SK-N-SH (cell line): ENCODE results near the gene ACTRT3. TPM values are rescaled to one million over a fixed set of nuclear protein-coding genes. Genes with fewer than 3 reads are reported as not detected.

Experiments
- CTCF ChIA-PET: fragments of 300-600, 350-600 bp; formaldehyde crosslinking; extraction: SDS; loops from one replicate; lab custom pipeline; 2021; lab: Yijun Ruan, JAX
- POLR2A ChIA-PET: fragments of 350-600 bp; sonication (Branson Sonifier 250); formaldehyde crosslinking; extraction: SDS; loops from one replicate; lab custom pipeline; 2020; ENCODE audit warnings: antibody characterized with exemption, inconsistent platforms; lab: Yijun Ruan, JAX
- DNase-seq: peaks from one replicate; pipeline ENCODE4 v3.0.0; 2012
- H2AFZ ChIP-seq: fragments of 200-600 bp; sonication (generic); 2 replicates; pipeline ENCODE4 v1.8.1; 2016; ENCODE audit warnings: antibody characterized with exemption, mild to moderate bottlenecking, low read depth
- H3F3A ChIP-seq: fragments of 200-600 bp; sonication (generic); replicated peaks from 2 replicates; pipeline ENCODE3; 2016; ENCODE audit warnings: antibody characterized with exemption, mild to moderate bottlenecking; ENCODE audit not compliant: insufficient read depth
- H3K27ac ChIP-seq, 2 experiments: fragments of 200-500 bp in 1 of 2; fragments of 200-600 bp in 1 of 2; sonication (Bioruptor generic) in 1 of 2; sonication (generic), shearing (Covaris generic) in 1 of 2; 2 replicates each; pipeline versions ENCODE4 v1.5.1 to v1.6.1; 2014 to 2016; ENCODE audit warnings: low read depth in 2 of 2, inconsistent platforms in 1 of 2, low read length in 1 of 2, mild to moderate bottlenecking in 1 of 2, mixed read lengths in 1 of 2
- H3K27me3 ChIP-seq: fragments of 200-600 bp; sonication (generic), shearing (Covaris generic); 2 replicates; pipeline ENCODE4 v1.6.1; 2016; ENCODE audit warnings: mixed run types; ENCODE audit not compliant: insufficient read depth
- H3K36me3 ChIP-seq, 2 experiments: fragments of 200-500 bp in 1 of 2; fragments of 200-600 bp in 1 of 2; sonication (Bioruptor generic) in 1 of 2; sonication (generic) in 1 of 2; replicated peaks in 1 of 2; 2 replicates each; pipeline versions ENCODE3 to v1.5.1; 2014 to 2016; ENCODE audit warnings: low read length in 1 of 2, mild to moderate bottlenecking in 1 of 2; ENCODE audit not compliant: insufficient read depth in 2 of 2, control insufficient read depth in 1 of 2
- H3K4me1 ChIP-seq, 2 experiments: fragments of 200-500 bp in 1 of 2; fragments of 200-600 bp in 1 of 2; sonication (Bioruptor generic) in 1 of 2; sonication (generic), shearing (Covaris generic) in 1 of 2; 2 replicates each; pipeline versions ENCODE4 v1.5.1 to v1.6.1; 2014 to 2016; ENCODE audit warnings: low read depth in 1 of 2, low read length in 1 of 2, mixed run types in 1 of 2; ENCODE audit not compliant: insufficient read depth in 2 of 2, control insufficient read depth in 1 of 2
- H3K4me2 ChIP-seq: fragments of 200-600 bp; sonication (generic), shearing (Covaris generic); 2 replicates; pipeline ENCODE4 v1.6.1; 2017; ENCODE audit warnings: mixed run types
- H3K4me3 ChIP-seq, 2 experiments: fragments of 200-500 bp in 1 of 2; fragments of 200-600 bp in 1 of 2; sonication (Bioruptor generic) in 1 of 2; sonication (generic), shearing (Covaris generic) in 1 of 2; 2 replicates each; pipeline versions ENCODE4 v1.5.1 to v1.8.1; 2014 to 2016; ENCODE audit warnings: low read depth in 2 of 2, inconsistent platforms in 1 of 2, low read length in 1 of 2, mild to moderate bottlenecking in 1 of 2, mixed read lengths in 1 of 2, moderate library complexity in 1 of 2
- H3K79me2 ChIP-seq: fragments of 200-600 bp; sonication (generic); 2 replicates; pipeline ENCODE4 v1.8.1; 2017; ENCODE audit warnings: mild to moderate bottlenecking; ENCODE audit not compliant: insufficient read depth
- H3K9ac ChIP-seq: fragments of 200-600 bp; sonication (generic); 2 replicates; pipeline ENCODE4 v1.6.1; 2017; ENCODE audit warnings: mixed run types
- H3K9me2 ChIP-seq: fragments of 200-600 bp; sonication (generic); 2 replicates; pipeline ENCODE4 v1.6.1; 2017; ENCODE audit warnings: mixed run types
- H3K9me3 ChIP-seq: fragments of 200-600 bp; sonication (generic); 2 replicates; pipeline ENCODE4 v1.6.1; 2017; ENCODE audit warnings: mixed run types, mild to moderate bottlenecking, moderate library complexity
- H4K20me1 ChIP-seq: fragments of 200-600 bp; sonication (generic); 2 replicates; pipeline ENCODE4 v1.6.1; 2017; ENCODE audit warnings: mild to moderate bottlenecking, mixed run types; ENCODE audit not compliant: insufficient read depth
- CHD2 ChIP-seq: fragments of 150-350 bp; IDR thresholded peaks from 2 replicates; pipeline ENCODE4 v1.6.1; 2018; ENCODE audit warnings: low read length; ENCODE audit not compliant: partially characterized antibody
- CTCF ChIP-seq: fragments of 200-600 bp; sonication (generic); IDR thresholded peaks from 2 replicates; pipeline ENCODE4 v1.6.1; 2017; ENCODE audit warnings: antibody characterized with exemption, mild to moderate bottlenecking, moderate library complexity
- ELF1 ChIP-seq: IDR thresholded peaks from 2 replicates; pipeline ENCODE4 v1.4.0; 2012
- GABPA ChIP-seq: IDR thresholded peaks from 2 replicates; pipeline ENCODE4 v1.4.0; 2012; ENCODE audit warnings: low read depth, mild to moderate bottlenecking
- MXI1 ChIP-seq: IDR thresholded peaks from 2 replicates; pipeline ENCODE4 v1.6.1; 2012; ENCODE audit warnings: mild to moderate bottlenecking, low read depth, low read length, improper control_type of control experiment
- NFIC ChIP-seq: IDR thresholded peaks from 2 replicates; pipeline ENCODE4 v1.4.0; 2012; ENCODE audit warnings: borderline replicate concordance
- POLR2AphosphoS5 ChIP-seq: IDR thresholded peaks from 2 replicates; pipeline ENCODE4 v1.6.1; 2012; ENCODE audit warnings: low read depth, low read length
- SIN3A ChIP-seq: IDR thresholded peaks from 2 replicates; pipeline ENCODE4 v1.6.1; 2012; ENCODE audit warnings: low read depth, mild to moderate bottlenecking, low read length, moderate library complexity, borderline replicate concordance
- TAF1 ChIP-seq: IDR thresholded peaks from 2 replicates; pipeline ENCODE4 v1.6.1; 2012; ENCODE audit warnings: low read depth, mild to moderate bottlenecking, low read length, moderate library complexity, borderline replicate concordance
- YY1 ChIP-seq: IDR thresholded peaks from 2 replicates; pipeline ENCODE4 v1.4.0; 2012; ENCODE audit warnings: low read depth, mild to moderate bottlenecking
- ZBTB33 ChIP-seq: IDR thresholded peaks from 2 replicates; pipeline ENCODE4 v1.4.0; 2012; ENCODE audit warnings: low read depth, borderline replicate concordance
- WGBS: methylation state at CpG from one replicate; pipeline ENCODE4 v1.1.6; 2017; ENCODE audit warnings: low lambda C conversion rate; 5-methylcytosine and 5-hydroxymethylcytosine counted together
- polyA plus RNA-seq, 3 experiments: library from polyadenylated mRNA; depleted of rRNA; stranded (reverse); fragments of >200 nt; gene quantifications; 2 replicates each; pipeline ENCODE4 v1.2.3, GENCODE V29; 2012
- TF ChIP-seq, protein P1 (sequence below): IDR thresholded peaks from 2 replicates; pipeline ENCODE4 v1.4.0; 2012; ENCODE audit warnings: low read depth

ACTRT3 gene
- polyA plus RNA-seq, 1 of the 3 experiments (the other 2 are of a cell fraction) = 1.2 TPM

DNA sequence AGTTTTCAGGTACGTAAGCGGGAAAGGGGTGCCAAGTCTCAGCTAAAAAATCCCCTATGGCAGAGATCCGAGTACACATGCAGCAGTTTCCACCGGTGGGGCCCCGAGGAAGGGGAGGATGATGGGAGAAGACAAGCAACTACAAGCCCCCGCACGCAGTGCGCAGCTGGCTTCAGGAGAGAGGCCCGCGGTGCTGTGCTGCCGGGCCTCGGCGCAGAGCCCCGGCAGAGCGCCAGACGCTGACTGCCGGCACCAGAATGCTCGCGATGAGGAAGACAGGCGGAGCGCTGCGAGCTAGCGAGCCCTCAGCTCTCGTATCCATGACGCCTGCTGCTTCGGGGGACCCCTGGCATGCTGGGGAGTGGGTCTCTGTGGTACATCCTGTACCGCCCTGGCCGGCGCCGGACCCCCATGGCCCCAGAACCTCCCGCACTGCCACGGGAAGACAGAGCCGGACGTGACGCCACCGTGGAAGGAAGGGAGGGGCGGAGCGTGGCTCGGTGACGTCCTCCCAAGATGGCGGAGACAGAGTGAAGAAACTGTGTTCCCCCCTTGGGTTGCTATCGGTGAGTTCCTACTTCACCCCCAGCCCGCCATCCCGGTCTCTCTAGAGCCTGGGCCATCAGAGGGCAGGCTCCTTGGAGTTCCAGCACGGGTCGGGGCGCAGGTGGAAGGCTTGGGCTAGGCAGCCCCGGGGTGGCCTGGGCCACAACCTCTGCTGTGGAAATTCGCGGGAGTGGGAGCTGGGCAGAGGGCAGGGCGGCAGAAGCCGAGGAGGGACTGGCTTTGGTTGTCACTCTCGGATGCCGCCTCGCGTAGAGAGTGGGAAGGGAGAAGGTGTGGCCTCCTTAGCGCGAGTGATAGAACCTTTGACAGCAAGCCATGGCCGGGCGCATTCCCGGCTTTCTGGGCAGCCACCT, 3.8 kb upstream of the ACTRT3 start, which contains the start of gene MYNN:
TSS of gene MYNN (plus strand) at position 500 of the 920 bp plus-strand sequence. CDS start 900 bp downstream, outside the sequence.
- Histone ChIP-seq H4K20me1 (0 out of 2 replicates have a peak, but pooled peaks cover 4% of the 10 kb centered on the region), H3K9me3 (no peaks in the 10 kb centered on the region), H3K4me2 (peak within 1 kb of the TSS; percentile 93), H3K4me3 (peak within 1 kb of the TSS; percentile 100), H3F3A (peaks cover 34% of the 10 kb centered on the region), H2AFZ (peak within 1 kb of the TSS; percentile 100), H3K27ac (peak within 1 kb of the TSS; percentile 96 to 99), H3K9ac (peak within 1 kb of the TSS; percentile 92), H3K4me1 (peaks cover 4 to 10% of the 10 kb centered on the region in 2 experiments; a peak in 3 of 4 replicates), H3K9me2 (no peaks in the 10 kb centered on the region), H3K36me3 (peaks cover 32 to 36% of the 10 kb centered on the region in 2 experiments), H3K79me2 (peaks cover 49% of the 10 kb centered on the region), H3K27me3 (no peaks in the 10 kb centered on the region)
- 2% methylated on average over 30 of the region's 61 CpGs for WGBS
- DNase-seq = peak; percentile 85
- peak; percentile 89 for TF ChIP-seq POLR2AphosphoS5
- peak; percentile 50; the same call in 1 of the 2 replicates for TF ChIP-seq ZBTB33
- TF ChIP-seq CHD2 = peak; percentile 37
- TF ChIP-seq GABPA = peak; percentile 84
- no peak for TF ChIP-seq NFIC
- TF ChIP-seq SIN3A = 0 out of 2 replicates have a peak, but pooled peaks have one; percentile 35
- TF ChIP-seq MXI1 = peak; percentile 83
- peak; percentile 95 for TF ChIP-seq YY1
- no peak; the same call in 1 of the 2 replicates for TF ChIP-seq CTCF
- no peak for TF ChIP-seq ELF1
- TF ChIP-seq, protein P1, sequence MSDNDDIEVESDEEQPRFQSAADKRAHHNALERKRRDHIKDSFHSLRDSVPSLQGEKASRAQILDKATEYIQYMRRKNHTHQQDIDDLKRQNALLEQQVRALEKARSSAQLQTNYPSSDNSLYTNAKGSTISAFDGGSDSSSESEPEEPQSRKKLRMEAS = peak; percentile 63; the same call in 1 of the 2 replicates
- TF ChIP-seq TAF1 = peak; percentile 28; the same call in 1 of the 2 replicates
- POLR2A ChIA-PET = interaction anchor here (1.0 to 1.7 kb wide), 3 partner anchors 36 to 205 kb away, joined by 3 to 13 read pairs (median 5); partner anchors contain the start of genes LRRC34 and LRRIQ4
- CTCF ChIA-PET = interaction anchor here (1.0 to 3.1 kb wide), 4 partner anchors 10 to 28 kb away, joined by 3 to 13 read pairs (median 3); no protein-coding TSS in a partner anchor
